ENCODE results near the gene PLA2G4B.

GRCh38 chr15:41854443-41854842, 15.8 kb downstream of the PLA2G4B start:
- TF ChIP-seq, protein P1, sequence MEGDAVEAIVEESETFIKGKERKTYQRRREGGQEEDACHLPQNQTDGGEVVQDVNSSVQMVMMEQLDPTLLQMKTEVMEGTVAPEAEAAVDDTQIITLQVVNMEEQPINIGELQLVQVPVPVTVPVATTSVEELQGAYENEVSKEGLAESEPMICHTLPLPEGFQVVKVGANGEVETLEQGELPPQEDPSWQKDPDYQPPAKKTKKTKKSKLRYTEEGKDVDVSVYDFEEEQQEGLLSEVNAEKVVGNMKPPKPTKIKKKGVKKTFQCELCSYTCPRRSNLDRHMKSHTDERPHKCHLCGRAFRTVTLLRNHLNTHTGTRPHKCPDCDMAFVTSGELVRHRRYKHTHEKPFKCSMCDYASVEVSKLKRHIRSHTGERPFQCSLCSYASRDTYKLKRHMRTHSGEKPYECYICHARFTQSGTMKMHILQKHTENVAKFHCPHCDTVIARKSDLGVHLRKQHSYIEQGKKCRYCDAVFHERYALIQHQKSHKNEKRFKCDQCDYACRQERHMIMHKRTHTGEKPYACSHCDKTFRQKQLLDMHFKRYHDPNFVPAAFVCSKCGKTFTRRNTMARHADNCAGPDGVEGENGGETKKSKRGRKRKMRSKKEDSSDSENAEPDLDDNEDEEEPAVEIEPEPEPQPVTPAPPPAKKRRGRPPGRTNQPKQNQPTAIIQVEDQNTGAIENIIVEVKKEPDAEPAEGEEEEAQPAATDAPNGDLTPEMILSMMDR (IDR thresholded peaks at IDR 0.05), result no peak
- TF ChIP-seq, protein P2, sequence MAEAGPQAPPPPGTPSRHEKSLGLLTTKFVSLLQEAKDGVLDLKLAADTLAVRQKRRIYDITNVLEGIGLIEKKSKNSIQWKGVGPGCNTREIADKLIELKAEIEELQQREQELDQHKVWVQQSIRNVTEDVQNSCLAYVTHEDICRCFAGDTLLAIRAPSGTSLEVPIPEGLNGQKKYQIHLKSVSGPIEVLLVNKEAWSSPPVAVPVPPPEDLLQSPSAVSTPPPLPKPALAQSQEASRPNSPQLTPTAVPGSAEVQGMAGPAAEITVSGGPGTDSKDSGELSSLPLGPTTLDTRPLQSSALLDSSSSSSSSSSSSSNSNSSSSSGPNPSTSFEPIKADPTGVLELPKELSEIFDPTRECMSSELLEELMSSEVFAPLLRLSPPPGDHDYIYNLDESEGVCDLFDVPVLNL (CRISPR knock-in tag; IDR thresholded peaks at IDR 0.05; ENCODE audit: borderline replicate concordance, low read depth), result no peak
- TF ChIP-seq CREM (CRISPR knock-in tag; IDR thresholded peaks at IDR 0.05), result no peak
